HG02610 (cell line): ENCODE data around the gene IGF2BP3.
A peak's percentile ranks its signal among the peaks of the same experiment; 100 is the strongest.
"Not testable (repeated sequence)": the region's sequence is repeated elsewhere in the genome, so short reads cannot be mapped to it uniquely, and the experiment has no call there.

Experiments
- ATAC-seq: cut with Tn5 transposase; IDR thresholded peaks from one replicate; pipeline ENCODE4 v1.9.1; 2021; ENCODE audit warnings: mild to moderate bottlenecking, moderate library complexity; ENCODE audit not compliant: unreplicated experiment

Gene IGF2BP3

GRCh38 chr7:23470330-23471105, at the start of gene IGF2BP3:
Gene IGF2BP3 (minus strand): TSS chr7:23470491. CDS start chr7:23470110, 381 bp downstream.
- ATAC-seq, result peak; percentile 18

- peak; percentile 72 for ATAC-seq
Measured at GRCh38 chr7:23514755-23515154, 44.5 kb upstream of the IGF2BP3 start.

GRCh38 chr7:23513746-23514145, 43.5 kb upstream of the IGF2BP3 start:
- ATAC-seq, result not testable (repeated sequence)

DNA sequence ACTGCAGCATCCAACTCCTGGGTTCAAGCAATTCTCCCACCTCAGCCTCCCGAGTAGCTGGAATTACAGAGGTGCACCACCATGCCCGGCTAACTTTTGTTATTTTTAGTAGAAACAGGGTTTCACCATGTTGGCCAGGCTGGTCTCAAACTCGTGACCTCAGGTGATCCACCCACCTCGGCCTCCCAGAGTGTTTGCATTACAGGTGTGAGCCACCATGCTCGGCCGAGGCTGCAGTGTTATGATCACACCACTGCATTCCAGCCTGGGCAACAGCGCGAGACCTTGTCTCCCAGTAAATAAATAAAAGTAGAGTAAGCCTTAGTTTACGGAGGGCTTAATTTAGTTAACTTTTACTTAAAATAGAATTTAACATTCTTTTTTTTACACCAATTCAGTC, 23.7 kb upstream of the IGF2BP3 start:
- no peak for ATAC-seq

DNA sequence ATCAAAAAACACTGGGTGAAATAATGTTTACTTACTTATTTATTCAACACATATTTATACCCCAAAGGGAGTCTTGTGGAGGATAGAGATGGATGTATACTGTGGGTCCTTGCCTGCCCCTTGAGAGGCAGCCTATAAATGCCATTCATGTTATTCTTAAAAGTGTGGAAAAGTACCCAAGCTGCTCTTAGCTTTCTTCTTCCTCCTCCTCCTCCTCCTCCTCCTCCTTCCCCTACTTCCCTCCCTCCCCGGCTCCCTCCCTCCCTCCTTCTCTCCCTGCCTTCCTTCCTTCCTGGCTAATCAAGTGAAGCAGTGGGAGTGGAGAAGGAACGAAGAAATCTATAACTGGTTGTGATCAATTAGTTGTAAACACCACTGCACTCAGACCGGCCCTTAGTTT, 21.2 kb upstream of the IGF2BP3 start:
- ATAC-seq, result no peak

GRCh38 chr7:23490357-23491135, 20.3 kb upstream of the IGF2BP3 start:
- peak; percentile 83 for ATAC-seq

- ATAC-seq, result not testable (repeated sequence)
Measured at GRCh38 chr7:23488714-23489113, 18.4 kb upstream of the IGF2BP3 start.

GRCh38 chr7:23487670-23488069, 17.4 kb upstream of the IGF2BP3 start:
- no peak for ATAC-seq

DNA sequence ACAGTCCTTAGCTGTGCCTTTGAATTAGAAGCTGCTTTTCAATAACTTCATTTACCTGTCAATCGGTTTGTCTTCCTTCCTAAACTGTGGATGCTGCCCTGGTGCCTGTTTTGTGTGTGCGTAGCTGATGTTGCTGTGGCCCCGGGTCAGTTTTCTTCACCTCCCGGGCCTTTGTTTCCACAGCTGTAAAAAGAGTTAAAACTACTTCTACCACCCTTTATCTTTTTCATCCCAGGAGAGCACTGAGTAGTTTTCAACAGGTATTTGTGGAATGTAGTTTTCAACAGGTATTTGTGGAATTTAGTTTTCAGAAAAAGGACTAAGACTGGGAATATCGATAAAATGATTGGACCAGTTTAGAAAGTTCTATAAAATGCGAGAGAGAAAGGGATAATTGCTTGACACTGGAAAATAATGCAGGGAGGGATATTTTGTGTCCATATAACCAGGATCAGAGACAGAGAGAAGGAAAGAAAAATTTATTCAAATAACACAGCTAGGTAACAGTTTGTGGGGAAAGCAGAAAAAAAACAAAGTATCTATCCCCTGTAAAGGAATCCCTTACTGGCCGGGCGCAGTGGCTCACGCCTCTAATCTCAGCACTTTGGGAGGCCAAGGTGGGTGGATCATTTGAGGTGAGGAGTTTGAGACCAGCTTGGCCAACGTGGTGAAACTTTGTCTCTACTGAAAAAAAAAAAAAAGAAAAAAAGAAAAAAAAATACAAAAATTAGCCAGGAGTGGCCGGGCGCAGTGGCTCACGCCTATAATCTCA, 15.9 kb upstream of the IGF2BP3 start:
- no peak for ATAC-seq

DNA sequence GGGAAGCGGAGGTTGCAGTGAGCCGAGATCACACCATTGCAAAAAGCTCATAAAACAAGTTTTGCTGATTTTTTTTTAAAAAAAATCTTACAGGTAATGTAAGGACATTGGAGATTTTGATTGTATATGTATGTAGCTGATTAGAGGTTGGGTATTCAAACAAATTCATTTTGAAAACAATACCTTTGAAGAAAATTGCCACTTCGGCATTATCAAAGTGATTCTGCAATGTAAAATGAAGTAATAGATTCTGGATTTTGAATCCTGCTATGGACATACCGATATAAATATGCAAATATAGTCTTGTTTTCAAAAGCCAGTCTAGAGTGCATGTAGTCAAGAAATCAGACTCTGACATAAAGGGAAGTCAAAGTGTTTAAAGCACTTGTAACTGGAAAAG, 12.4 kb upstream of the IGF2BP3 start:
- no peak for ATAC-seq

- ATAC-seq, result no peak
Measured at GRCh38 chr7:23477962-23478866, 7.9 kb upstream of the IGF2BP3 start.

DNA sequence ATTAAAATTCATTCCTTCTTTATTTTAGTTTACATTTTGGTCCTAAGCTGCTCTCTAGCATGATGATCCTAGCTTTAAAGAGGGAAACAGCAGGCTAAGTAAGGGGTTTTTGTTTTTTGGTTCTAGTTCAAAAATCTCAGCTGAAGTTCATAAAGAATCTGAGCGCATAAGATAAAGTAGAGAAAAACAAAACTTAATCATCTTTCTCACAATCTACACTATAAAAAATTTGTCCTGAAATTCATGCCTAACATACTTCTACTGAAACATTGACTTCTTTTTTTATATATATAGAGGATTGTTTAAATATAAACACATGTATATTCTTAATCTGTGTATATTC, 6.8 kb upstream of the IGF2BP3 start:
- no peak for ATAC-seq

DNA sequence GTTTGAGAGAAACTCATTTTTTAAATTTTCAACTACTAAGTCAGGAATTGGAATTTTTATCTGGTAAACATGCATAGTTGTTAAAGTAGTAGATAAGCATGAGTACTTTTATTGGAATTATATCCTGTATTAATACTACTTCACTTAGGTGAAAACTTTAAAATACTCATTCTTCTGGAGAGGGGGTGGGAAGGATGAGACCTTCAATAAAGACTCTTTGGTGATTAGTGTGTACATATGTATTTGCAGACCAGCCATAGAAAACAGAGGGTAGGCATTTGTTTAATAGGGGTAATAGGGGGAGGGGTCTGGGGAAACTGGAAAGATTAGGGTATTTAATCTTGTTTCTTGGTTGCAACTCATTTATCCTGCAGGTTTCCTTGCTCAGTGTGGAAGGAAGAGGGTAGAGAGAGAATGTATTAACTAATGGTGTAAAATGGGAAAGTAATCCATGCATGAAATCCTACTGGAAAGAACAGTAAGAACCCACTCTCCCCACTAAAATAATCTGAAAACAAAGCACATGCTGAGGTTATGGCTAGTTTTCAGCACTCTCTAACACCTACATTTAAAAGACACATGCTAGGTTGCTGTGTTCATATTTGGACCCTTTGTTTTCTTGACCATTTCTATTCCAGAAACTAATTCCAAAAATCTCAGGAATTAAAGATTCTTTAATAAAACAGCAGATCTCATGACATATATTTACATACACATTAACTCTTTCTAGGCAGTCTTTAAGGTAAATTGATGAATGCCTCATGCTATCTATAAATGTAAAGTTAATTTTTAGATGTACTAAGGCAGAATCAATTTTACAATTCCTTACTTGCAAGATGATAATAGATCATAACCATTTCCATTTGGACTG, 6.2 kb upstream of the IGF2BP3 start:
- no peak for ATAC-seq

DNA sequence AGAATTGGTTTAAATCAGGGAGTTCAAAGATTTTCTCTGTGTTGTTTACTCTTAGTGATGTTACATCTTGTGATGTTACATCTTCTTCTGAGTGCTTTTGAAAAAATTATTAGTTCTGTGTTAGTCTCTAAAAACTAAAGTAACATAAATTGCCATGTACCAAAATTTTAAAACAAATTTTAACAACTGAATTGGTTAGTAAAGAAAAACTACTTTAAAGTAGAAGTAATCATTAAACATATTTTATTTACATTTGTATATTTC, 5.2 kb upstream of the IGF2BP3 start:
- no peak for ATAC-seq

- no peak for ATAC-seq
Measured at GRCh38 chr7:23474829-23475575, 4.7 kb upstream of the IGF2BP3 start.

- peak; percentile 82 for ATAC-seq
Measured at GRCh38 chr7:23474094-23474828, 4.0 kb upstream of the IGF2BP3 start.

GRCh38 chr7:23473844-23474093, 3.5 kb upstream of the IGF2BP3 start:
- no peak for ATAC-seq

DNA sequence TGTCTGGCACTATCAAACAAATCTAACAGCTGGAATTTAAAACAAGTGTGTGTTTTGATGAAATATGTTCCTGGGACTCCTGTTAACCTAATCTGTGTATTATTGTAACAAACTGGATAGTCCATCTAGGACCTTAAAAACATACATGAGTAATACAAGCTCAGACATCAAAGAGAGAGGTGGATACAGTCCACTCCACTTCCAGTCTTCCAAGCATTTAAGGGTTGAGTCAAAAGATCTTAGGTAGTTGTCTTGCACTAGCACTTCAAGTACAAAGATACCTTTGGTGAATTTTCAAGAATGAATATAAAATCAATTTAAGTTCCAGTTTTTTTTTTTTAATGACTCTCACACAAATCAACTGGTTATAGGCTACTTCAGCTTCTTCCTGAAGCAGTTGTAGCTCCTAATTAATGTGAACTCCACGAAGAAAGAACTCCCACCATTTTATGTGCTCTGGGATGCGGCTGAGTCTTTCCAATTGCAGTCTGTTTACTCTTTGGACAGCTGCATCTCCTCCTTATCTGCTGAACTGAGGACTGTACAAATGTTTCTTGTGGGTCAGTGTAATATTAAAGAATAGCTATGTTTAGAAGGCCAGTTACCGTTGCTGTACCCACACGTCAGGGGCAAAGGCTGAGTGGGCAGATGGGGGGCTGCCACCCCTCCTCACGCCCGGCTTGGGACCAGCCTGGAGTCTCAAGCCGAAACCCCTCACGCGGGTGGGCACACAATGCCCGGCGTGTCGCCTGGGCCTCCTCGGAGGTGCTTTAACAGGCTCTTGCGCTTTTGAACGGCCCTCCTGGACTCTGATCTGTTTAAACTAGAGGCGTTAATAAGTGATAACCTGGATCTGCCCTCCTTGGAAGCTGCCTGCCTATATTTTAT, 2.9 kb upstream of the IGF2BP3 start:
- ATAC-seq, result no peak
